HG02759 (cell line): ENCODE data around the gene C18orf54.
A peak's percentile ranks its signal among the peaks of the same experiment; 100 is the strongest.
"Not testable (repeated sequence)": the region's sequence is repeated elsewhere in the genome, so short reads cannot be mapped to it uniquely, and the experiment has no call there.

Source experiments
- ATAC-seq: cut with Tn5 transposase; IDR thresholded peaks from one replicate; pipeline ENCODE4 v1.9.1; 2021; ENCODE audit warnings: mild to moderate bottlenecking, moderate library complexity; ENCODE audit not compliant: unreplicated experiment

Gene C18orf54

GRCh38 chr18:54386800-54387495, 29.2 kb downstream of the C18orf54 start:
- not testable (repeated sequence) for ATAC-seq

DNA sequence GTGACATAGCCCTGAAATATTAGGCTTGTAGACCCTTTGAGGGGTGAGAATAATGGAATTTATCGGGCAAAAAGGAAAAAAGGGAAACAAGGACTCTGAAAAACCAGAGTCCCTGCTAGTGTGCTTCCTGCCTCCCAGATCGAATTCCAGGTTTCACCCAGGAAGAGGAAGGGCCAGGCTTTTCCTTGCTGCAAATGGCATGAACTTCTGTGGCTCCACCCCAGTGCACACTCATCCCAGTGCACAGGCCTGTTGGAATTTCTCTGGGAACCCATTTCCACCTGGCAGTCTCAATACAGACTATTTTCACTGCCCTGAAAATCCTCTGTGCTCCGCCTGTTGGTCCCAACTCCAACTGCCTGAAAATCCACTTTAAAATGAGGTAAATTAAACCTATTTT, 29.9 kb downstream of the C18orf54 start:
- no peak for ATAC-seq

DNA sequence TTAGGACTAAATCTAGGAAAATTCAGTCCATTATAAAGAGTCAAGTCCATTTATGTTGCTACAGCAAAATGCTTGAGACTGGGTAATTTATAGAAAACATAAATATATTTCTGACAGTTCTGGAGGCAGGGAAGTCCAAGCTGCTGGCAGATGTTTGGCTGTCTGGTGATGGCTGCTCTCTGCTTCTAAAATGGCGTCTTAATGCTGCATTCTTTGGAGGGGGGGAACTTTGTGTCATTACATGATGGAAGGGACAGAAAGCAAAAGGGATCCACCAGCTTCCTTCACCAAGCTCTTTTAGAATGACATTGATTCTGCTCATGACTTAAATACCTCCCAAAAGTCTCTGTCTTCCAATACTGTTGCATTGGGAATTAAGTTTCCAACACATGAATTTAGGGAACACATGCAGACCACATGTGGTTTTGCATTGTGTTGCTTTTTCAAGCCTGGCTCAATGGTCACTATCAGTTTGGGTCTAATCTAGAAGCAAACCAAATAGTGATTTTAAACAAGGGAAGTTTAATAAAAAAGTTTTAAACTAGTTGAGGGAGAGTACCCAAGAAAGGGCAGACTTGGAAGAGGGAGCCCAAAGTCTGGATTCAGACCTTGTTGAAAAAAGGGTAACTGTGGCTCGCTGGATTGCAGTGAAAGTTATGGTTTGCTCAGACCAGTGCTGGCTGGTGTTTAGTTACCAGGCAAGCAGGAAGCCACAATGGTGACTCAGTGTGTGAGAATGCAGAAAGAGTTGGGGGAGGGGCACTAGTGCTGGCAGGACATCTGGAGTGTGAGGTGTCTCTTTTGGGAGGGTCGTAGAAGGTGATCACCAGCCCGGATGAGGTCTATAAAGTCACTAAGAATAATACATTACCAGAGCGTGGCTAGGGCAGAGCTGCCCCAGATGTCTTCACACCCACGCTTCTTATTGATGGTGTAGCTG, 30.8 kb downstream of the C18orf54 start:
- ATAC-seq: peak; percentile 94

DNA sequence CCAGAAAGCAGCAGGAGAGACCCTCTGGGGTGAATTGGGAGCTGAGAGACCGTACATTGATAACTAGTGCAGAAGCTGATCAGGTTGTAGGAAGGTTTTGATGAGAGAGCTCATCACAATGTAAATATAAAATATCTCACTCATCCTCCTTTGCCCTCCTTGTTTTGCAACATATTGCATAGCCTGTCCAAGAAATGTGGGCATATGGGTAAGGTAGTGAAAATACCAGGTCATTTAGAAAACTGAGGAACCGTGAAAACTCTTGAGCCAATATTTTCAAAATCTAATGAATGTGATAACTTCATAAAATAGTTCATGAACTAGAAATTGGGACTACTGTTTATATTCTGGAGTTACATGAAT, 31.4 kb downstream of the C18orf54 start:
- no peak for ATAC-seq

DNA sequence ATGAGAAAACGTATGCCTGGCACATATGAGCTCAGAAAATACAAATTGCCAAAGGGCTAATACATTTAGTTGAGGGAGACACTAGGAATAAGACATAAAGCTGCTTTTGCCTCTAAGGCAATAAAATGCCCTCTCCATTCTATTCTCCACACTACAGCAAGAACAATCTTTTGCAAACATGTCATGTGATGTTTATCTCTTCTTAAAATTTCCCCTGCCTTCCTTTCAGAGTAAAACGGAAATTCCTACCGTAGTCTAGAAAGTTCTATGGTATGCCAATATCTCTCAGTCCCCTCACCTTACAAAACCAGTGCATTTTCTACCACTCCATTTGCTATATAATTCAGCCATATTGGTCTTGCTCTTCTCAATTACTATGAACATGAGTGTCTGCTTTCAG, 33.1 kb downstream of the C18orf54 start:
- ATAC-seq: no peak

- peak; percentile 66 for ATAC-seq
These were observed 34.9 kb downstream of the C18orf54 start for GRCh38 chr18:54392543-54393023.

DNA sequence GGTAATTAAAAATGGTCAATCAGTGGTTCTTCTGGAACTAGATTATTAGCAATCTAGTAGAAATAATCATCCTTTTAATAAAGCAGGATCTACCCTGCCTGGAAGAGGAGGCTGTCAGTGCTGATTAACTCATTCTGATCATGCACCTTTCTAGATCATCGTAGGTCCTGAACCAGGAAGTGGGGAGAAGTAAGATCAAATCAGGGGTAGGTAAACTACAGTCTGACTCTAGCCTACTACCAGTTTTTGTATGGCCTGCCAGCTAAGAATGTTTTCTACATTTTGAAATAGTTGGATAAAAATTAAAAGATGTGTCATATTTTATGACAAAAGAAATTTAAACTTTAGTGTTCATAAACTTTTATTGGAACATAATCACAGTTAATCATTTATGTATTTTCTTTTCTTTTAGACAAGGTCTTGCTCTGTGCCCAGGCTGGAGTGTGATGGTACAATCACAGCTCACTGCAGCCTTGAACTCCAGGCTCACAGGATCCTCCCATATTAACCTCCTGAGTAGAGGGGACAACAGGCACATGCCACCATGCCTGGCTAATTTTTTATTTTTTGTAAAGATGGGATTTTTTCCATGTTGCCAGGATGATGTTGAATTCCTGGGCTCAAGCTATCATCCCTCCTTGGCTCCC, 36.1 kb downstream of the C18orf54 start:
- ATAC-seq: no peak

DNA sequence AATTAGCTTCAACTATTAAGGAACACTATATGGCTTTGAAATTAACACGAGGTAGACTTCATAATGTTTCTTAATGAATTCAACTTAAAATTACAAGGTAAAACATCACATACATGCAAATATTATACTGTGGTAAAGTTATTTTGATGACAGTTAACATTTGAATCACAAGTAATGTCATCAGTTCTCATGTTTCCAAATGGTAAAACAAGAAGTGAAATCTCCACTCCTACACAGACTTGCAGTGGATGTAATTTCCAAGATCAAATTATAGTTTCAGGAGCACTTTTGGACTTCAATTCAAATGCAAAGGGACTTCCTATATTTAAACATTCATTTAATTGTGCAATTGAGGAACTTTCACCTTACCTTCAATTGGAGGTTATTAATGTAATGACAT, 39.1 kb downstream of the C18orf54 start:
- no peak for ATAC-seq

DNA sequence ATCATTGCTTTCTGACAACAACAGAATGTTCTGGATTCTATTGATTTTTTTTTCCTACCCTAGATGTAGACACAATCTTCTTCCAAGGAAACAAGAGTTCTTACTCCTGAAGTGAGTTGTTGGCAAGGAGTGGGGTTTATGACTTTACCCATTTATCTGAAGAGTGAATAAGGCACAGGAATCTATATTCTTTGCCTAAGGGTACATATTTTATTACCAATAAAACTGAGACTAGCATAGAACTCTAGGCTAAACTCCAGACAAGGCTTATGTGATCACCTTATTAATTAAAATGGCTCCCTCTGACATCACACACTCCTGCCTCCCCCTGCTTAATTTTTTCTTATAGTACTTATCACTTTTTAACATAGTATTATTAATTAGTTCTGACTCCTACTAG, 47.6 kb downstream of the C18orf54 start:
- no peak for ATAC-seq

DNA sequence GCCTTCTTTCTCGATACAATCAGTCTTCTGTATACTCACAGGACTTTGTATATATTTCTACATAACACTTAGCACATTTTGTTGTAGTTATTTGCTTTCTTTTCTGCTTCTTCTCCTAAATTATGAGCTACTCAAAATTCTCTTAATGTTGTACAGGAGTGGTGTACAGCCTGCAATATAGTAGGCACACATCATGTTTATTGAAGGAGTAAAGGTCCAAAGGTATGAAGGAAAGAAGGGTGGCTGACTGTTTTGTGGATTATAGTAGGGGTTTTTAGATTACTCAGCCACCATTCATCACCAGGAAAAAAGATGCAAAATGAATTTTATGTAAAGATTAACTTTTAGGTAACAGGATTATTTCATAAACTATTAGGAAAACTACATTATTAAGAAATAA, 54.1 kb downstream of the C18orf54 start:
- ATAC-seq: no peak

- ATAC-seq: no peak
These were observed 57.4 kb downstream of the C18orf54 start for GRCh38 chr18:54415086-54415485.

DNA sequence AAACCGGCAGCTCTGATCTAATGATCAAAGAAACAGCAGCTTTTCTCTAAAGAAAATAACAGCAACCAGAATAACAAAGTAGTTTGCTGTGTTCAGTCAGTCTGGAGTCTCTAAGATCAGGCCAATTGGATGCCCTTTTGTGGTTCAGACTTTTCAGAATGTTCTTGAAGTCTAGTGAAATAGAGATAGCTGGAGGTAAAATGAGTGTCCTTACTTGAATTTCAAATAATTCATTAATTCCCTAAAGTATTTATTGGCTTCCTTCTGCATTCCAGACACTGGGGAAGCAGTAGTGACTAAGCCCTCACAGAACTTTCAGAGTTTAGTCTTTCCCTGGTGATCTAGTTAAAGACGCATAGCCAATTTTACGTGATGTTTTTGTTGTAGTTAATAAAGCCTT, 58.7 kb downstream of the C18orf54 start:
- ATAC-seq: no peak

GRCh38 chr18:54423831-54424230, 66.1 kb downstream of the C18orf54 start:
- no peak for ATAC-seq

DNA sequence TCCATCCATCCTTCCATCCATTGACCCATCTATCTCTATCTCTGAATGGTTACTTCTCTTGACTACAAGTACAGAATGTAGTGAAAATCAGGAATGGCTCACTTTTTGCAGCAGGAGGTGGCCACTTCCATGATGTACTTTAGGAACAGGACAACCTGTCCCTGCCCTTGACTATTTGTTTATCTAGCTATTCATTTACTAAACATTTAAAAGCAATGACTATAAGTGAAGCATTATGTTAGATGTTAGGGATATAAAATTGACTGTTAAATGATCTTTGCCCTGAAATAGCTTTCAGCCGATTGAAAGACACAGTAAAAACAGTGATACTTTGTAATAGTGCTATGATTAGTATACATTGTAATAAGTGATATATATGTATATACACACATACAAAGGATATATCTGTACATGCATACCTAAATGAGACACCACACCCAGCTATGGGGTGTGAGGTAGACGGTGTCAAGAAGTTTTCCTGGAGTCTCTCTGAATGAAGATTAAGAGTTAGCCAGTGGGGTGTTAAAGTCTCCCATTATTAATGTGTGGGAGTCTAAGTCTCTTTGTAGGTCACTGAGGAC, 68.5 kb downstream of the C18orf54 start:
- ATAC-seq: no peak
